ENCODE data around the gene AP1M1.

- TF ChIP-seq ZBTB20 (tag by site-specific recombination; IDR thresholded peaks at IDR 0.05), result no peak
- no peak for TF ChIP-seq ZNF366 (tag by site-specific recombination; conservative IDR thresholded peaks at IDR 0.05)
- TF ChIP-seq CTCF (tag by site-specific recombination; IDR thresholded peaks at IDR 0.05), result no peak
These were observed 26.8 kb downstream of the AP1M1 start for GRCh38 chr19:16224293-16225045.

Measured in HEK293 (cell line).